ENCODE measurements around the gene OGFRL1.

- no peak for TF ChIP-seq CTCF (conservative IDR thresholded peaks at IDR 0.05; ENCODE audit: low read depth, low read length)
- TF ChIP-seq RFX5 (IDR thresholded peaks at IDR 0.05; ENCODE audit: low read depth, low read length) = no peak
- TF ChIP-seq RCOR1 (IDR thresholded peaks at IDR 0.05; ENCODE audit: insufficient replicate concordance, low read length) = no peak
- peak; percentile 98 for TF ChIP-seq CEBPB (IDR thresholded peaks at IDR 0.05; ENCODE audit: low read depth, low read length)
- no peak for TF ChIP-seq POLR2A (IDR thresholded peaks at IDR 0.05; ENCODE audit: low read depth, low read length)
- no peak for TF ChIP-seq MAZ (IDR thresholded peaks at IDR 0.05; ENCODE audit: borderline replicate concordance, low read depth, low read length)
- TF ChIP-seq, protein P1, sequence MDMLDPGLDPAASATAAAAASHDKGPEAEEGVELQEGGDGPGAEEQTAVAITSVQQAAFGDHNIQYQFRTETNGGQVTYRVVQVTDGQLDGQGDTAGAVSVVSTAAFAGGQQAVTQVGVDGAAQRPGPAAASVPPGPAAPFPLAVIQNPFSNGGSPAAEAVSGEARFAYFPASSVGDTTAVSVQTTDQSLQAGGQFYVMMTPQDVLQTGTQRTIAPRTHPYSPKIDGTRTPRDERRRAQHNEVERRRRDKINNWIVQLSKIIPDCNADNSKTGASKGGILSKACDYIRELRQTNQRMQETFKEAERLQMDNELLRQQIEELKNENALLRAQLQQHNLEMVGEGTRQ (IDR thresholded peaks at IDR 0.05; ENCODE audit: low read depth, low read length) = no peak
- no peak for TF ChIP-seq SMC3 (IDR thresholded peaks at IDR 0.05; ENCODE audit: low read depth, low read length)
- no peak for TF ChIP-seq MXI1 (IDR thresholded peaks at IDR 0.05; ENCODE audit: borderline replicate concordance, low read depth, low read length)
- no peak for TF ChIP-seq RAD21 (IDR thresholded peaks at IDR 0.05; ENCODE audit: low read length)
- TF ChIP-seq FOS (IDR thresholded peaks at IDR 0.05; ENCODE audit: low read depth, low read length) = peak; percentile 63; the same call in 1 of the 2 replicates
These were observed 45.1 kb downstream of the OGFRL1 start for GRCh38 chr6:71333697-71334096.
